Thyroid gland (tissue), 4 donors: ENCODE results near the gene SETBP1. TPM values are rescaled to one million over a fixed set of nuclear protein-coding genes. Genes with fewer than 3 reads are reported as not detected.

Experiments
- DNase-seq, 2 donors: peaks; one replicate each; pipeline ENCODE4 v3.0.0-alpha.2; 2019
- H3K27ac ChIP-seq, 3 donors: fragments of 200-600 bp; sonication (generic); 1 replicate in 2 of 3; 2 replicates in 1 of 3; pipeline ENCODE4 v1.5.1; 2016 to 2019; ENCODE audit warnings: mild to moderate bottlenecking in 1 of 3, moderate library complexity in 1 of 3
- H3K27me3 ChIP-seq: fragments of 200-600 bp; sonication (generic); one replicate; pipeline ENCODE4 v1.5.1; 2019
- H3K36me3 ChIP-seq, 2 donors: fragments of 200-600 bp; sonication (generic); one replicate each; pipeline ENCODE4 v1.5.1; 2016 to 2019
- H3K4me1 ChIP-seq, 2 donors: fragments of 200-600 bp; sonication (generic); one replicate each; pipeline ENCODE4 v1.5.1; 2017 to 2019
- H3K4me3 ChIP-seq, 3 donors: fragments of 200-600 bp; sonication (generic); replicated peaks in 1 of 3; 1 replicate in 2 of 3; 2 replicates in 1 of 3; pipeline ENCODE4 v1.5.1; 2016; ENCODE audit warnings: mild to moderate bottlenecking in 1 of 3
- H3K9me3 ChIP-seq: fragments of 200-600 bp; sonication (generic); one replicate; pipeline ENCODE4 v1.5.1; 2017
- POLR2A ChIP-seq, 2 donors: fragments of 450-650 bp; IDR thresholded peaks; one replicate each; pipeline ENCODE4 v1.6.1; 2017; ENCODE audit warnings: antibody characterized with exemption in 2 of 2, mild to moderate bottlenecking in 2 of 2, moderate library complexity in 1 of 2
- WGBS, 2 donors: methylation state at CpG; one replicate each; pipeline ENCODE4 v1.1.5; 2017; 5-methylcytosine and 5-hydroxymethylcytosine counted together
- intact Hi-C: fragments of 100-400 bp; cut with DNase I; formaldehyde crosslinking; loops from one replicate; pipeline ENCODE4 v1.15.1; 2023
- total RNA-seq, 4 donors: library from RNA; depleted of rRNA; stranded (reverse); fragments of >200 nt; gene quantifications; one replicate each; pipeline ENCODE4 v1.2.3, GENCODE V29; 2016
- TF ChIP-seq, protein P1 (sequence below), 6 experiments: fragments of 200-600 bp in 3 of 6; fragments of 450-650 bp in 3 of 6; sonication (generic) in 3 of 6; IDR thresholded peaks; one replicate each; pipeline ENCODE4 v1.5.1; 2016 to 2019; ENCODE audit warnings: antibody characterized with exemption in 6 of 6, mild to moderate bottlenecking in 2 of 6, inconsistent platforms in 1 of 6, moderate library complexity in 1 of 6

Gene SETBP1
- total RNA-seq, 4 donors from 2014 or later: 32.1 to 72.0 (median 42.0) TPM

DNA sequence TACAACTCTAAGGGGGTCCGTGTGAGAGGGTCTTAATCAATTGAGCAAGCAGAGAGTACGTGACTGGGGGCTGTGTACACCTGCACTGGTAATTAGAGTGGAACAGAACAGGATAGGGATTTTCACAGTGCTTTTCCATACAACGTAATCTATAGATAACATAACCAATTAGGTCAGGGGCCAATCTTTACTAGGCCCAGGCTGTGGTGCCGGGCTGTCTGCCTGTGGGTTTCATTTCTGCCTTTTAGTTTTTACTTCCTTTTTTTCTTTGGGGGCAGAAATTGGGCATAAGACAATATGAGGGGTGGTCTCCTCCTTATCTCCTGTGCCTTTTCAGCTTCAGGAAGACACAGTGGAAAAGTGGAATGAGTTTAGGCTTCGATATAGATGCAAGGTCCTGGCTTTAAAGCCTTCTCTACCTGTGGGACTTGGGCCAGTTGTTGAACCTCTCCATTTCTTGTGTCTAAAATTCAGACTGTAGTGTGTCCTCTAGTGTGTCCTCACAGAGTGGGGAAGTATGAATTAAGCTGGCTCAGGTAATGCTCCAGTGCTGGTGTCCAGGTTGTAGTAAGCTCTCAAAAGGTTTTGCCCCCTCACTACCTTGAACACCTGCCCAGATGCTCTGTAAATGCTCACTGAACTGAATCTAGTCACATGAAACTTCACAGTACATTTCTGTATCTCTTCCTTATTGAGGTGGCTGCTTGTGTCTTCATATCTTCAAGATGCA, 422.8 kb downstream of the SETBP1 start:
- no peak overlapping the region for H3K27ac ChIP-seq
- no peaks in the 10 kb centered on the region for H3K27me3 ChIP-seq
- intact Hi-C loops: no loop called here
- no peak for TF ChIP-seq POLR2A (IDR thresholded peaks at IDR 0.05)
- no peak for DNase-seq
- no peaks in the 10 kb centered on the region for H3K4me1 ChIP-seq
- 89 to 91% methylated on average over 5 of the region's 5 CpGs for WGBS, 2 donors
- H3K9me3 ChIP-seq: no peaks in the 10 kb centered on the region
- H3K4me3 ChIP-seq: no peak overlapping the region
- H3K36me3 ChIP-seq: no peaks in the 10 kb centered on the region

DNA sequence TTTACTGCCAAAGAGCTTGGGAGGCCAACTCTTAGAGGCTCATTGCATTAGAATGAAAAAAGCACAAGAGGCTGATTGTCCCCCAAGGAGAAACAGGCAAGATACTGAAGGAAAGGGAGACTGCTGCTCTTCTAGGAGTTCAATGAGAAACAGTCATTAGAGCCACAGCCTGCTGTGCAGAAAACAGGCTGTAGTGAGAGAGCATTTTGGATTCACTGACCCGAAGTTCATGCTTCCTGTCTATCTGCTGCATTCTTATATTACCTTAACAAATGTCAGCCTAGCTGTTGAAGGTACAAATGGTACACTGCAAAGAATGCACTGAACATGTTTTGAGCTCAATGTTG, 423.3 kb downstream of the SETBP1 start:
- TF ChIP-seq, protein P1, sequence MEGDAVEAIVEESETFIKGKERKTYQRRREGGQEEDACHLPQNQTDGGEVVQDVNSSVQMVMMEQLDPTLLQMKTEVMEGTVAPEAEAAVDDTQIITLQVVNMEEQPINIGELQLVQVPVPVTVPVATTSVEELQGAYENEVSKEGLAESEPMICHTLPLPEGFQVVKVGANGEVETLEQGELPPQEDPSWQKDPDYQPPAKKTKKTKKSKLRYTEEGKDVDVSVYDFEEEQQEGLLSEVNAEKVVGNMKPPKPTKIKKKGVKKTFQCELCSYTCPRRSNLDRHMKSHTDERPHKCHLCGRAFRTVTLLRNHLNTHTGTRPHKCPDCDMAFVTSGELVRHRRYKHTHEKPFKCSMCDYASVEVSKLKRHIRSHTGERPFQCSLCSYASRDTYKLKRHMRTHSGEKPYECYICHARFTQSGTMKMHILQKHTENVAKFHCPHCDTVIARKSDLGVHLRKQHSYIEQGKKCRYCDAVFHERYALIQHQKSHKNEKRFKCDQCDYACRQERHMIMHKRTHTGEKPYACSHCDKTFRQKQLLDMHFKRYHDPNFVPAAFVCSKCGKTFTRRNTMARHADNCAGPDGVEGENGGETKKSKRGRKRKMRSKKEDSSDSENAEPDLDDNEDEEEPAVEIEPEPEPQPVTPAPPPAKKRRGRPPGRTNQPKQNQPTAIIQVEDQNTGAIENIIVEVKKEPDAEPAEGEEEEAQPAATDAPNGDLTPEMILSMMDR (IDR thresholded peaks at IDR 0.05): no peak
- no peak for TF ChIP-seq POLR2A (IDR thresholded peaks at IDR 0.05)
- no peaks in the 10 kb centered on the region for H3K36me3 ChIP-seq
- no peaks in the 10 kb centered on the region for H3K4me1 ChIP-seq
- no peaks in the 10 kb centered on the region for H3K9me3 ChIP-seq
- no peaks in the 10 kb centered on the region for H3K27me3 ChIP-seq
- H3K27ac ChIP-seq: no peak overlapping the region
- DNase-seq: no peak
- 55 to 72% methylated on average over 1 of the region's 1 CpG for WGBS, 2 donors
- no peak overlapping the region for H3K4me3 ChIP-seq
- intact Hi-C loops: no loop called here

DNA sequence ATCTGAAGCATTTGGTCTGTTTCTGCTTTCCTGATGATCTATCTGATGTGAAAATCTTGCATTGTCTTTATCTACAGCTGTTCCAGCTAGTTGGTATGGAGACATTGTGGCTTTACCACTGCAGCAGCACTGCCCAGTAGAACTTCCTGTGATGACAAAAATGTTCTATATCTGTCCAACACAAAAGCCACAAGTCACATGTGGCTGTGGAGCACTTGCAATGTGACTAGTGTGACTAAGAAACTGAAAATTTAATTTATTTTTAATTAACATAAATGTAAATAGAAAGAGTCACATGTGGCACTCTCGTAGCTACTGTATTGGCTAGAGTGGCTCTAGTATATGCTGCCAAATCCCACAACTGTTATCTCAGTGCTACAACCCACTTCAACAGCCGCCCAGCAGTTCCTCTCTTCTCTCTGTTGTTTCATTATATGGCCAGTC, 425.7 kb downstream of the SETBP1 start:
- Histone ChIP-seq H3K4me3 (no peak overlapping the region), H3K4me1 (no peaks in the 10 kb centered on the region), H3K9me3 (no peaks in the 10 kb centered on the region), H3K27ac (no peak overlapping the region), H3K36me3 (no peaks in the 10 kb centered on the region), H3K27me3 (no peaks in the 10 kb centered on the region)
- TF ChIP-seq POLR2A (IDR thresholded peaks at IDR 0.05): no peak
- TF ChIP-seq, protein P1 (IDR thresholded peaks at IDR 0.05): no peak
- WGBS, 2 donors: 58 to 63% methylated on average over 2 of the region's 2 CpGs
- no peak for DNase-seq
- intact Hi-C loops: no loop called here

DNA sequence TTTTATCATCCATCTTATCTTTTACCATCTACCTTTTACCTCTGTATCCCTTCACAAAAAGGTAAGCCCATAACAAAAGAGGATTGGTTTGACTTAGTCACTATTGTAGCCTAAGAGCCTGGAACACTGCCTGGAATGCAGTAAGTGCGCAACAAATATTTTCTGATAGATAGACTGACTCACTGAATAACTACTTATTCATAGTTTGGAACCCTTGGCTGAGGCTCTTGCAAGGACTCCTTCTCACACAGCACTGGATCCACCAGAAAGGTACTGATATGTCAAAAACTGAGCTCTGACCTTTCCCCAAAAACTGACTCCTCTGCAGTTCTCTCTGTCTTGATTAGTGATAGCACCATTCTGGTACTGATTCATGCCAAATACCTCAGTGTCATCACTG, 426.7 kb downstream of the SETBP1 start:
- Histone ChIP-seq H3K27me3 (no peaks in the 10 kb centered on the region), H3K9me3 (no peaks in the 10 kb centered on the region), H3K4me1 (no peaks in the 10 kb centered on the region), H3K27ac (no peak overlapping the region), H3K4me3 (no peak overlapping the region), H3K36me3 (no peaks in the 10 kb centered on the region)
- TF ChIP-seq, protein P1 (IDR thresholded peaks at IDR 0.05): no peak
- DNase-seq: no peak
- WGBS, 2 donors: 97% methylated on average over 1 of the region's 1 CpG
- intact Hi-C loops: no loop called here

- TF ChIP-seq, protein P1 (IDR thresholded peaks at IDR 0.05): no peak
- TF ChIP-seq POLR2A (IDR thresholded peaks at IDR 0.05): no peak
- intact Hi-C loops: no loop called here
- H3K4me1 ChIP-seq: no peaks in the 10 kb centered on the region
- H3K36me3 ChIP-seq: no peaks in the 10 kb centered on the region
- no peak for DNase-seq
- no peaks in the 10 kb centered on the region for H3K27me3 ChIP-seq
- no peaks in the 10 kb centered on the region for H3K9me3 ChIP-seq
- H3K4me3 ChIP-seq: no peak overlapping the region
- H3K27ac ChIP-seq: no peak overlapping the region
- WGBS, 2 donors: 85 to 87% methylated on average over 7 of the region's 7 CpGs
Observed at GRCh38 chr18:45108754-45109153, 428.1 kb downstream of the SETBP1 start.
